Progenitor cell of endocrine pancreas (in vitro differentiated cells): ENCODE data around the gene CRADD. TPM values are rescaled to one million over a fixed set of nuclear protein-coding genes. Genes with fewer than 3 reads are reported as not detected.

Source experiments
- DNase-seq: peaks from one replicate; pipeline ENCODE4 v3.0.0; 2021; ENCODE audit warnings: low spot score; ENCODE audit not compliant: unreplicated experiment
- H3K27ac Mint-ChIP-seq: 2 replicates; pipeline ENCODE4 v1.8.0; 2021; ENCODE audit warnings: mild to moderate bottlenecking, moderate library complexity, mixed read lengths
- H3K27me3 Mint-ChIP-seq: 2 replicates; pipeline ENCODE4 v1.8.0; 2021; ENCODE audit warnings: mixed read lengths
- H3K36me3 Mint-ChIP-seq: 2 replicates; pipeline ENCODE4 v1.8.0; 2022; ENCODE audit warnings: mixed read lengths; ENCODE audit not compliant: insufficient read depth
- H3K4me1 Mint-ChIP-seq: 2 replicates; pipeline ENCODE4 v1.8.0; 2021; ENCODE audit warnings: low read depth, mixed read lengths
- H3K4me3 Mint-ChIP-seq: 2 replicates; pipeline ENCODE4 v1.8.0; 2021; ENCODE audit warnings: low read depth, mild to moderate bottlenecking, moderate library complexity, mixed read lengths
- H3K9me3 Mint-ChIP-seq: 2 replicates; pipeline ENCODE4 v1.8.0; 2021; ENCODE audit warnings: low read depth, mixed read lengths
- CTCF ChIP-seq: fragments of 200-600 bp; sonication (generic); IDR thresholded peaks from one replicate; pipeline ENCODE4 v1.5.0; 2021; ENCODE audit warnings: antibody characterized with exemption, mild to moderate bottlenecking; ENCODE audit not compliant: unreplicated experiment
- total RNA-seq: library from RNA; stranded (reverse); gene quantifications from 2 replicates; pipeline ENCODE4 v1.2.1, GENCODE V29; 2021

The CRADD gene
- total RNA-seq, 1 donor from 2014 or later, result 11.7 TPM

GRCh38 chr12:93819050-93819491 is 141.9 kb downstream of the CRADD start:
- no peak for TF ChIP-seq CTCF
- no peaks in the 10 kb centered on the region for H3K9me3 Mint-ChIP-seq
- H3K27ac Mint-ChIP-seq, result no peak overlapping the region
- DNase-seq, result no peak
- no peaks in the 10 kb centered on the region for H3K27me3 Mint-ChIP-seq
- H3K4me3 Mint-ChIP-seq, result no peak overlapping the region
- peaks cover 5% of the 10 kb centered on the region for H3K4me1 Mint-ChIP-seq
- no peaks in the 10 kb centered on the region for H3K36me3 Mint-ChIP-seq

GRCh38 chr12:93823616-93824391 is 146.6 kb downstream of the CRADD start:
- Mint-ChIP-seq H3K27me3 (no peaks in the 10 kb centered on the region), H3K27ac (no peak overlapping the region), H3K4me3 (no peak overlapping the region), H3K36me3 (no peaks in the 10 kb centered on the region), H3K9me3 (no peaks in the 10 kb centered on the region), H3K4me1 (no peaks in the 10 kb centered on the region)
- no peak for DNase-seq
- TF ChIP-seq CTCF, result no peak

GRCh38 chr12:93824514-93825500 is 147.6 kb downstream of the CRADD start:
- no peak overlapping the region for H3K27ac Mint-ChIP-seq
- no peak for TF ChIP-seq CTCF
- no peaks in the 10 kb centered on the region for H3K36me3 Mint-ChIP-seq
- H3K9me3 Mint-ChIP-seq, result no peaks in the 10 kb centered on the region
- H3K4me3 Mint-ChIP-seq, result no peak overlapping the region
- H3K27me3 Mint-ChIP-seq, result no peaks in the 10 kb centered on the region
- DNase-seq, result no peak
- H3K4me1 Mint-ChIP-seq, result no peaks in the 10 kb centered on the region

GRCh38 chr12:93825501-93825888 is 148.3 kb downstream of the CRADD start:
- H3K9me3 Mint-ChIP-seq, result no peaks in the 10 kb centered on the region
- DNase-seq, result no peak
- H3K36me3 Mint-ChIP-seq, result no peaks in the 10 kb centered on the region
- H3K27me3 Mint-ChIP-seq, result no peaks in the 10 kb centered on the region
- H3K4me3 Mint-ChIP-seq, result no peak overlapping the region
- TF ChIP-seq CTCF, result no peak
- no peak overlapping the region for H3K27ac Mint-ChIP-seq
- no peaks in the 10 kb centered on the region for H3K4me1 Mint-ChIP-seq

- H3K27ac Mint-ChIP-seq, result no peak overlapping the region
- no peak for TF ChIP-seq CTCF
- no peaks in the 10 kb centered on the region for H3K27me3 Mint-ChIP-seq
- DNase-seq, result no peak
- H3K36me3 Mint-ChIP-seq, result no peaks in the 10 kb centered on the region
- H3K4me3 Mint-ChIP-seq, result no peak overlapping the region
- H3K9me3 Mint-ChIP-seq, result no peaks in the 10 kb centered on the region
- no peaks in the 10 kb centered on the region for H3K4me1 Mint-ChIP-seq
Observed at GRCh38 chr12:93825931-93826555, 148.9 kb downstream of the CRADD start.
